Stimulated activated CD8-positive, alpha-beta memory T cell treated with anti-CD3 and anti-CD28 coated beads, Interleukin-7, amount 100 ng/mL, for 48 hours (primary cell): ENCODE results near the gene LRRC8B.

ENCODE experiments used
- DNase-seq, 2 donors: peaks; one replicate each; pipeline ENCODE4 v3.0.0-alpha.2; 2020; ENCODE audit warnings: low read depth in 1 of 2; ENCODE audit errors: extremely low read depth in 1 of 2

The LRRC8B gene

GRCh38 chr1:89546082-89546889 is 21.7 kb downstream of the LRRC8B start:
- DNase-seq, result no peak

- no peak for DNase-seq
Observed at GRCh38 chr1:89546934-89547562, 22.4 kb downstream of the LRRC8B start.

- DNase-seq, result peak in 1 of 2 donors; percentile 25
Observed at GRCh38 chr1:89547563-89548116, 23.0 kb downstream of the LRRC8B start.

- no peak for DNase-seq
Observed at GRCh38 chr1:89548122-89548857, 23.7 kb downstream of the LRRC8B start.

GRCh38 chr1:89550995-89551394 is 26.4 kb downstream of the LRRC8B start:
- no peak for DNase-seq

- no peak for DNase-seq
Observed at GRCh38 chr1:89552471-89553081, 27.9 kb downstream of the LRRC8B start.

GRCh38 chr1:89553157-89553556 is 28.5 kb downstream of the LRRC8B start:
- no peak for DNase-seq

- DNase-seq, result no peak
Observed at GRCh38 chr1:89555550-89555949, 30.9 kb downstream of the LRRC8B start.

GRCh38 chr1:89556726-89557444 is 32.3 kb downstream of the LRRC8B start:
- no peak for DNase-seq

- DNase-seq, result no peak
Observed at GRCh38 chr1:89557445-89557825, 32.8 kb downstream of the LRRC8B start.

- no peak for DNase-seq
Observed at GRCh38 chr1:89557956-89558355, 33.3 kb downstream of the LRRC8B start.

- DNase-seq, result no peak
Observed at GRCh38 chr1:89563957-89564604, 39.5 kb downstream of the LRRC8B start.

- DNase-seq, result no peak
Observed at GRCh38 chr1:89565521-89565920, 40.9 kb downstream of the LRRC8B start.

GRCh38 chr1:89566761-89567174 is 42.1 kb downstream of the LRRC8B start:
- DNase-seq, result no peak

GRCh38 chr1:89567797-89568196 is 43.2 kb downstream of the LRRC8B start:
- DNase-seq, result no peak

- no peak for DNase-seq
Observed at GRCh38 chr1:89573410-89573809, 48.8 kb downstream of the LRRC8B start.

- no peak for DNase-seq
Observed at GRCh38 chr1:89574621-89575020, 50.0 kb downstream of the LRRC8B start.

- DNase-seq, result no peak
Observed at GRCh38 chr1:89575207-89575606, 50.6 kb downstream of the LRRC8B start.

GRCh38 chr1:89576013-89576412 is 51.4 kb downstream of the LRRC8B start:
- no peak for DNase-seq

GRCh38 chr1:89578151-89578550 is 53.5 kb downstream of the LRRC8B start:
- DNase-seq, result no peak
